Adrenal gland (tissue), 12 donors: ENCODE measurements around the gene NDNF. TPM values are rescaled to one million over a fixed set of nuclear protein-coding genes. Genes with fewer than 3 reads are reported as not detected.

Experiments used
- DNase-seq, 7 donors: peaks; one replicate each; pipeline ENCODE4 v3.0.0-alpha.2; 2019 to 2020
- H3K27ac ChIP-seq, 5 donors: fragments of 200-600 bp; sonication (generic) in 4 of 5; 1 replicate in 3 of 5; 2 replicates in 2 of 5; pipeline versions ENCODE4 v1.5.1 to v1.8.0; 2016 to 2020; ENCODE audit warnings: mild to moderate bottlenecking in 1 of 5
- H3K27me3 ChIP-seq: fragments of 200-600 bp; 2 replicates; pipeline ENCODE4 v1.8.0; 2021
- H3K36me3 ChIP-seq, 2 donors: fragments of 200-600 bp; replicated peaks in 1 of 2; 1 replicate in 1 of 2; 2 replicates in 1 of 2; pipeline versions ENCODE4 v1.5.1 to v1.8.0; 2018 to 2022
- H3K4me1 ChIP-seq, 2 donors: fragments of 200-600 bp; replicated peaks in 1 of 2; 1 replicate in 1 of 2; 2 replicates in 1 of 2; pipeline versions ENCODE4 v1.5.1 to v1.8.0; 2018 to 2021
- H3K4me3 ChIP-seq, 4 donors: fragments of 200-600 bp; sonication (generic) in 3 of 4; one replicate each; pipeline ENCODE4 v1.5.1; 2016 to 2018
- H3K9me3 ChIP-seq, 3 donors: fragments of 200-600 bp; sonication (generic) in 1 of 3; replicated peaks in 1 of 3; 1 replicate in 2 of 3; 2 replicates in 1 of 3; pipeline versions ENCODE4 v1.5.1 to v1.8.0; 2016 to 2021
- CTCF ChIP-seq, 6 experiments: fragments of 450-650 bp in 4 of 6; fragments of 200-600 bp in 2 of 6; sonication (generic) in 1 of 6; IDR thresholded peaks; 1 replicate in 5 of 6; 2 replicates in 1 of 6; pipeline versions ENCODE4 v1.5.1 to v1.8.0; 2016 to 2021; ENCODE audit warnings: antibody characterized with exemption in 6 of 6, mild to moderate bottlenecking in 2 of 6, moderate library complexity in 1 of 6
- POLR2A ChIP-seq, 2 donors: fragments of 450-650 bp; IDR thresholded peaks; one replicate each; pipeline ENCODE4 v1.6.1; 2017; ENCODE audit warnings: antibody characterized with exemption in 2 of 2, mild to moderate bottlenecking in 2 of 2, moderate library complexity in 1 of 2
- WGBS, 4 donors: extraction: QIAGEN DNeasy Blood & Tissue Kit in 2 of 4; methylation state at CpG; one replicate each; pipeline versions ENCODE4 v1.1.5 to v1.1.7; 2013 to 2017; 5-methylcytosine and 5-hydroxymethylcytosine counted together
- intact Hi-C, 2 donors: fragments of 100-400 bp; cut with DNase I; formaldehyde crosslinking; loops; one replicate each; pipeline versions ENCODE4 v1.14.1 to v1.15.0; 2022 to 2023
- polyA plus RNA-seq, 3 donors: library from polyadenylated mRNA; stranded (reverse); fragments of 200-250 nt in 2 of 3; fragments of 350-450 nt in 1 of 3; fragmentation: Illumina TruSeq in 1 of 3; extraction: RNeasy Lipid Tissue Mini Kit (QIAGEN cat#74804) in 1 of 3; gene quantifications; one replicate each; pipeline ENCODE4 v1.2.3, GENCODE V29; 2013 to 2014
- total RNA-seq, 9 donors: library from RNA; depleted of rRNA in 4 of 9; stranded (reverse); fragments of >200 nt in 4 of 9; fragments of 120-200 nt in 1 of 9; fragmentation: NEBNext Ultra II Directional in 1 of 9; extraction: Animal tissue kit (Norgen Biotek cat#: 25700) in 1 of 9; gene quantifications; one replicate each; pipeline versions ENCODE4 v1.1.0 to v1.2.4, GENCODE V29; 2013 to 2023
- donor health status: healthy with polysubstance abuse.
- donor health status: Bipolar disorder and iron deficiency.
- donor health status: DM: yes; HTN: yes; CAD: no.
- donor health status: DM: no; HTN: no; CAD: no.
- donor health status: DM: no; HTN: no; CAD: no.
- donor health status: DM: yes; HTN: yes; CAD: no.

Gene NDNF
- total and polyA plus RNA-seq, 12 donors, result 0.26 to 8.3 (median 2.3) TPM

DNA sequence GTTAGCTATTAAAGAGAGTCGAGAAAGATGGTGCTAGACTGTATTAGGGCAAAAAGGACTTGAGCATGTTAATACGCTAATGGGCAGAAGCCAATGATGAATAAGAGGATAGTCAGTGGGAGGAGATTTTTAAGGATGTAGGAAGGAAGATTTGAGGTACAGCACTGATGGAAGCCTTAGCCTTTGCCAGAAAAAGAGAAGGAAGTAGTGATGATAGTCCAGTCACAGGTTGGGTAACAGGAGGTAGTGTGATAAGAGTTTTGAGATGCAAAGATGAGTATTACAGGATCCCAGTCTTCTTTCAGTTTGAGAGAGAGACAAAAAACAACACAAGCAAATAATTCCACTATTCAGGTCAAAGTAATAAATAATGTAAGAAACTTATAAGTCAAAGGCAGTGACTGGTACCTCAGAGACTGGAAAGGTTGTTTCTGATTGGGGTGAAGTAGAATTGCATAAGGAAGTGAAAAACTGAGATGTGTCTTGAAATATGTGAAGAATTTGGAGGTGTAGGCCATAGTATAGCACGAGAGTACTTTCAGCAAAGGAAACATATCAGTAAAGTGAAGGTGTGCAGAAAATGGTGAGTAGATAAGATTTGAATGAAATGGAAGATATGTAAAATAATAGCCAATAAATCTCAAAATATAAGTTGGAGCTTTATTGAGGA is 22.1 kb upstream of the NDNF start:
- Histone ChIP-seq H3K9me3 (no peaks in the 10 kb centered on the region), H3K36me3 (no peaks in the 10 kb centered on the region), H3K4me1 (no peaks in the 10 kb centered on the region), H3K4me3 (no peak overlapping the region), H3K27ac (no peak overlapping the region), H3K27me3 (no peaks in the 10 kb centered on the region)
- intact Hi-C loops, result loop anchor here (5.0 to 10.0 kb wide), 2 partner anchors 930 to 937 kb away; no protein-coding TSS in a partner anchor
- DNase-seq, result no peak
- WGBS, 4 donors, result 85 to 91% (median 85%) methylated on average over 3 of the region's 3 CpGs
- TF ChIP-seq POLR2A (IDR thresholded peaks at IDR 0.05) (no peak), CTCF (IDR thresholded peaks at IDR 0.05) (no peak)

DNA sequence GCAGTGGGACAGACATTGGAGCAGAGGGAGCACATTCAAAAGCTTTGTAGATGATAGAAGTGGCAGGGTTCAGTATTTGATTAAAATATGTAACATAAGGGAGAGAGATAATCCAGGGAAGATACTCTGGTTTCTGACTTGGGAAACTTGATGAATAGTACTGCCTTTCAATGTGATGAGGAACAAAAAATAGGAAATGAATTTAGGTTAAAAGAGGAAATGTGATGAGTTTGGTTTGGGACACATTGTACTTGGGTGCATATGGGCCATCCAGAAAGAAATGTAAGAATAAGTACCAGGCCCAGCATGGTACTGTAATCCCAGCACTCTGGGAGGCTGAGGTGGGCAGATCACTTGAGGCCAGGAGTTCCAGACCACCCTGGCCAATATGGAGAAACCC is 20.9 kb upstream of the NDNF start:
- DNase-seq, result no peak
- intact Hi-C loops, result loop anchor here (5.0 to 10.0 kb wide), 2 partner anchors 928 to 936 kb away; no protein-coding TSS in a partner anchor
- no peaks in the 10 kb centered on the region for H3K27me3 ChIP-seq
- no peaks in the 10 kb centered on the region for H3K9me3 ChIP-seq
- H3K4me1 ChIP-seq, result no peaks in the 10 kb centered on the region
- H3K36me3 ChIP-seq, result no peaks in the 10 kb centered on the region
- no peak for TF ChIP-seq POLR2A (IDR thresholded peaks at IDR 0.05)
- H3K4me3 ChIP-seq, result no peak overlapping the region
- H3K27ac ChIP-seq, result no peak overlapping the region

DNA sequence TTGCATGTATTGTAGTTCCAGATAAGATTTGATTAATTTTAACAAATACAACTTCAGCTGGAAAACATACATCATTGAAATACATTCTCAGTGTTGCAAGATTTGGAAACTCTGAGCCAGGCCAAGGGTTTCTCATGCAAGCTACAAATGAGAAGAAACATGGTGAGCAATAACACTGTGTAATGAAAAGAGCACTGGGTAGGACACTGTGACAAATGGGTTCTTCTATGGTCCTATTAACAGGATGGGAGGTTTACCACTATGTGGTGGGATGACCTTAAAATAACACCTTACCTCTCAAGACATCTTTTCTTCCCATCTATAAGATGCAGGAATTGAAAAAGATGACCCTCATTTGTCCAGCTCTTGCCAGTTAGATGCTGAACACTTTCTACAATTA is 19.6 kb upstream of the NDNF start:
- intact Hi-C loops, result loop anchor here (5.0 to 10.0 kb wide), 2 partner anchors 927 to 935 kb away; no protein-coding TSS in a partner anchor
- Histone ChIP-seq H3K27ac (no peak overlapping the region), H3K27me3 (no peaks in the 10 kb centered on the region), H3K9me3 (no peaks in the 10 kb centered on the region), H3K4me1 (no peaks in the 10 kb centered on the region), H3K4me3 (no peak overlapping the region), H3K36me3 (no peaks in the 10 kb centered on the region)
- no peak for DNase-seq
- TF ChIP-seq CTCF (IDR thresholded peaks at IDR 0.05) (no peak), POLR2A (IDR thresholded peaks at IDR 0.05) (no peak)

GRCh38 chr4:121088867-121089266 is 16.5 kb upstream of the NDNF start:
- Histone ChIP-seq H3K9me3 (no peaks in the 10 kb centered on the region), H3K4me1 (no peaks in the 10 kb centered on the region), H3K36me3 (no peaks in the 10 kb centered on the region), H3K27ac (no peak overlapping the region), H3K27me3 (no peaks in the 10 kb centered on the region), H3K4me3 (no peak overlapping the region)
- no peak for DNase-seq
- TF ChIP-seq POLR2A (IDR thresholded peaks at IDR 0.05), result no peak
- TF ChIP-seq CTCF (IDR thresholded peaks at IDR 0.05), result no peak
- WGBS, 4 donors, result 69 to 91% (median 86%) methylated on average over 4 of the region's 4 CpGs
- intact Hi-C loops, result no loop called here

- intact Hi-C loops, result no loop called here
- TF ChIP-seq CTCF (IDR thresholded peaks at IDR 0.05), result no peak
- Histone ChIP-seq H3K4me3 (no peak overlapping the region), H3K9me3 (no peaks in the 10 kb centered on the region), H3K27ac (no peak overlapping the region), H3K36me3 (no peaks in the 10 kb centered on the region), H3K4me1 (no peaks in the 10 kb centered on the region), H3K27me3 (no peaks in the 10 kb centered on the region)
- 79 to 100% (median 86%) methylated on average over 1 of the region's 1 CpG for WGBS, 4 donors
- no peak for DNase-seq
Measured at GRCh38 chr4:121079376-121079775, 7.0 kb upstream of the NDNF start.
